Right atrium auricular region (tissue), 2 donors: Measurements from ENCODE around the gene UBE2QL1. TPM values are rescaled to one million over a fixed set of nuclear protein-coding genes. Genes with fewer than 3 reads are reported as not detected.

Experiments used
- DNase-seq: peaks from one replicate; pipeline ENCODE4 v3.0.0-alpha.2; 2019; ENCODE audit warnings: low spot score
- H3K27ac ChIP-seq, 2 donors: fragments of 200-600 bp; sonication (generic); 1 replicate in 1 of 2; 2 replicates in 1 of 2; pipeline ENCODE4 v1.5.1; 2016 to 2019
- H3K27me3 ChIP-seq, 2 donors: fragments of 200-600 bp; sonication (generic); one replicate each; pipeline versions ENCODE4 v1.5.1 to v1.6.0; 2017 to 2019
- H3K36me3 ChIP-seq: fragments of 200-600 bp; sonication (generic); one replicate; pipeline ENCODE4 v1.5.1; 2016
- H3K4me1 ChIP-seq, 2 donors: fragments of 200-600 bp; sonication (generic); one replicate each; pipeline versions ENCODE4 v1.5.1 to v1.6.0; 2017 to 2019
- H3K4me3 ChIP-seq, 2 donors: fragments of 200-600 bp; sonication (generic); 1 replicate in 1 of 2; 2 replicates in 1 of 2; pipeline ENCODE4 v1.5.1; 2017 to 2019; ENCODE audit warnings: mild to moderate bottlenecking in 1 of 2, moderate library complexity in 1 of 2
- H3K9me3 ChIP-seq, 2 donors: fragments of 200-600 bp; sonication (generic); one replicate each; pipeline ENCODE4 v1.5.1; 2019
- total RNA-seq, 2 donors: library from RNA; depleted of rRNA; stranded (reverse); fragments of >200 nt; gene quantifications; one replicate each; pipeline ENCODE4 v1.1.0, GENCODE V29; 2016
- TF ChIP-seq, protein P1 (sequence below), 2 donors: fragments of 200-600 bp; sonication (generic); IDR thresholded peaks; one replicate each; pipeline ENCODE4 v1.5.1; 2019; ENCODE audit warnings: antibody characterized with exemption in 2 of 2

Gene UBE2QL1
- total RNA-seq, 2 donors from 2014 or later = 9.1 to 10.8 TPM

DNA sequence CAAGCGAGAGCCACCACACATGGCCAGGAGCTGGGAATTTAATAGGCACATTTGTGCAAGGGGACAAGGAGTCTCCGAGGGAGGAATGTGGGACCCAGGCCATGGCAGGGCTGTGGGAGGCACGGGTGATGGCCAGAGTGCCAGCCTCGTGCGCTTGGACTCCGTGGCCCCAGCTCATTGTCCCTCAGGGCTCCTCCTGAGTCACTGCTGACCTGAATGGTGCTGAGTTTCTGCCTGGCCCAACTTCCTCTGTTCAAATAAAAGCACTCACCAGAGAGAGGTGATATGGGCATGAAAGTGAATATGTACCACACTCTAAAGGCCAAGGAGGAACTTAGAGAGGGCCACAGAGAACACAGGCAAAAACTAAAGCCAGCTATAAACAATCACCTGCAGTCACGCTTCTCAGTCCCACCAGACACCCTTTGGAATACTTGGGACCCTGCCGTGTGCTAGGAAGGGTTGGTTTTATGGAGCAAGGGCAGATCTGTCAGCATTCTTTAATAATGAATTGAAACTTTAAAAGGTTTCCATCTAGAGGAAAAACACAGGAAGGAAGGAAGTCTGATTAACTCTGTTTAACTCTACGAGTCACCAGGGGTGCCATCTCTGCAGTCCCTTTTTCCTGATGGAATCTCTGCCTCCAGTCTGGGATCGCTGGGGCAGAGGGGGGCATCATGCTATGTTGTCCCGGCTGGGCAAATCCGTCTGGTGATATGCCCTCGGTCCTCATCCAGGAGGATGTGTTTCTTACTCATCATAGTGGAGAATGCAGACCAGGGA lies 25.1 kb upstream of the UBE2QL1 start:
- DNase-seq = no peak
- Histone ChIP-seq H3K36me3 (no peaks in the 10 kb centered on the region), H3K4me3 (no peak overlapping the region), H3K4me1 (no peaks in the 10 kb centered on the region), H3K27me3 (no peaks in the 10 kb centered on the region), H3K9me3 (no peaks in the 10 kb centered on the region), H3K27ac (no peak overlapping the region)
- TF ChIP-seq, protein P1, sequence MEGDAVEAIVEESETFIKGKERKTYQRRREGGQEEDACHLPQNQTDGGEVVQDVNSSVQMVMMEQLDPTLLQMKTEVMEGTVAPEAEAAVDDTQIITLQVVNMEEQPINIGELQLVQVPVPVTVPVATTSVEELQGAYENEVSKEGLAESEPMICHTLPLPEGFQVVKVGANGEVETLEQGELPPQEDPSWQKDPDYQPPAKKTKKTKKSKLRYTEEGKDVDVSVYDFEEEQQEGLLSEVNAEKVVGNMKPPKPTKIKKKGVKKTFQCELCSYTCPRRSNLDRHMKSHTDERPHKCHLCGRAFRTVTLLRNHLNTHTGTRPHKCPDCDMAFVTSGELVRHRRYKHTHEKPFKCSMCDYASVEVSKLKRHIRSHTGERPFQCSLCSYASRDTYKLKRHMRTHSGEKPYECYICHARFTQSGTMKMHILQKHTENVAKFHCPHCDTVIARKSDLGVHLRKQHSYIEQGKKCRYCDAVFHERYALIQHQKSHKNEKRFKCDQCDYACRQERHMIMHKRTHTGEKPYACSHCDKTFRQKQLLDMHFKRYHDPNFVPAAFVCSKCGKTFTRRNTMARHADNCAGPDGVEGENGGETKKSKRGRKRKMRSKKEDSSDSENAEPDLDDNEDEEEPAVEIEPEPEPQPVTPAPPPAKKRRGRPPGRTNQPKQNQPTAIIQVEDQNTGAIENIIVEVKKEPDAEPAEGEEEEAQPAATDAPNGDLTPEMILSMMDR (IDR thresholded peaks at IDR 0.05) = no peak

DNA sequence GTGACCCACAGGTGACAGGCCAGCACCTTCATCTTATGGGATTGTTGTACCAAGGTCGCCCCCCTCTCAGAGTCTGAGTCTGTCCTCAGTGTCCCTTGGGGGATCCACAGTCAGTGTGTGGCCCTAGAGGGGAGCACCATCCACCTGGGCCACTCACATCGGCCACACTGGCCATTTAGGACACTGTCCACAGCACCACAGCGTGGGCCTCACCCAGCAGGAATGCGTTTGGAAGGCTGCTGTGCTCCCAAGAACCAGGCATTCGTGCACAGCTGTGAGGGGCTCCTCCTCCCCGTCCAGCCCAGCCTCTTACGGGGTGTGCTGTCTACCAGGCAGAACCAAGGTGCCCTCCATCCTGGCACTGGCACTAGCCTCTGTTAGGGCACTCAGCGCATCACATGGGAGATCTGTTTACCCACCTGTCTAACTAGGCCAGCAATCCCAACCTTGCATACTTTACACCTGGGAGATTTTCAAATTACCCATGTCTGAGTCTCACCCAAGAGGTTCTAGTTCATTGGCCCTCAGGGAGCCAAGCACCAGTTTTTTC lies 24.5 kb upstream of the UBE2QL1 start:
- Histone ChIP-seq H3K4me3 (no peak overlapping the region), H3K36me3 (no peaks in the 10 kb centered on the region), H3K9me3 (no peaks in the 10 kb centered on the region), H3K27me3 (no peaks in the 10 kb centered on the region), H3K27ac (no peak overlapping the region), H3K4me1 (no peaks in the 10 kb centered on the region)
- TF ChIP-seq, protein P1 (IDR thresholded peaks at IDR 0.05) = no peak
- no peak for DNase-seq

DNA sequence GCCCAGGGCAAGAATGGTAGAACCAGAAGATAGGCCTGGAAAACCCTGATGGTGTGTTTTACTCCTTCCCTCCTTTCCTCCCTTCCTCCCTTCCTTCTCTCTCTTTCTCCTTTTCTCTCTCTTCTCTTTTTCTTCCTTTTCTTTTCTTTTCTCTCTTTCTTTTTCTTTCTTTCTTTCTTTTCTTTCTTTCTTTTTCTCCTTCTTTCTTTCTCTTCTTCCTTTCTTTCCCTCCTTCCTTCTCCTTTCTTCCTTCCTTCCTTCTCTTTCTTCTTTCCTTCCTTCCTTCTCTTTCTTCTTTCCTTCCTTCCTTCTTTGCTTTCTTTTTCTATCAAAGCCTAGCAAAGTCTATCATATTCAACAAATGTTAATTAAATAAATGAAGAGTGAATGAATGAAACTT lies 24.0 kb upstream of the UBE2QL1 start:
- Histone ChIP-seq H3K4me1 (no peaks in the 10 kb centered on the region), H3K27ac (no peak overlapping the region), H3K27me3 (no peaks in the 10 kb centered on the region), H3K4me3 (no peak overlapping the region), H3K36me3 (no peaks in the 10 kb centered on the region), H3K9me3 (no peaks in the 10 kb centered on the region)
- no peak for DNase-seq
- TF ChIP-seq, protein P1 (IDR thresholded peaks at IDR 0.05) = no peak

DNA sequence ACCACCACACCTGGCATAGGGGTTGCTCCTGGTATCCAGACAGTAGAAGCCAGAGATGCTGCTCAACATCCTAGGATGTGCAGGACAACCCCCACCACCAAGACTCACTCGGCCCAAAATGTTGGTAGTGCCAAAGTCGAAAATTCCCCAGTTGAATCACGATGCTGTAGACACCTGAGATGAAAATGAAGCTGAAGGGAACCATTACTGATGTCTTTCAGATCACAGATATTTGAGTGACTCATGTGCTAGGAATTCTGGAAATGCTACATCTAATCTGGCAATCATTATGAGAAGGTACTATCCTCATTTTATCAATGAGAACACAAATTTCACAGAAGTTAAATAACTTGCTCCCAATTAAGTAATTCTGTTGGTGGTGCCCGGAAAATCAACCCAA lies 21.0 kb upstream of the UBE2QL1 start:
- TF ChIP-seq, protein P1 (IDR thresholded peaks at IDR 0.05) = no peak
- H3K36me3 ChIP-seq = no peaks in the 10 kb centered on the region
- H3K27ac ChIP-seq = no peak overlapping the region
- no peak for DNase-seq
- H3K4me3 ChIP-seq = no peak overlapping the region
- no peaks in the 10 kb centered on the region for H3K27me3 ChIP-seq
- H3K4me1 ChIP-seq = peaks cover 0 to 7% of the 10 kb centered on the region in 2 donors
- H3K9me3 ChIP-seq = no peaks in the 10 kb centered on the region

DNA sequence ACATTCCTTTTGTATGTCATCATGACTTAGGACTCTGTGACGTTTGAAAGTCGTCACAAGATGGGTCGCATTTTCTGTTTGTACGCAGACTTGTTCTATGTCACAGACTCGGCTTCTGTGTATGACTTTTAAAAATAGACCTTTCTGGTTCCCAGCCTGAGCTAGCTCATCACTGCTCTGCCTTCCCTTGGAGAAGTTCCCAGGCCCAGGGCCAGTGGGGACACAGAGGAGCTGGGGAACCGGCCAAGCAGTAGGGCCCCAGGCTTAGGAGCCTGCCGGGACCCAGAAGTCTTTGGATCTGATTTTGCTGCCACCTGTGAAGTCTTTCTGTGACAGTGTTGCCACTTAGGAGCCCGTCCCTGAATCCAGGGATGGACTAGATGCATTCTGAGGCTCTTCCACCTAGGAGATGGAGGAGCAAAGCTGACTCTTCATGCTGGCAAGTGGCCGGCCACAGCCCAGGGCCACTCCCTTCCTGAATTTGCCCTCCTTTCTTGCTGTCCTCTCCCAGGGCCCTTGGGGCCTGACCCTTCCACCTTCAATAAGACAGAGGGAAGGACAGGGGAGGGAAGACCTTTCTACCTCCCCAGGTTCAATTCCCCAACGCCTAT lies 18.1 kb upstream of the UBE2QL1 start:
- DNase-seq = no peak
- H3K4me1 ChIP-seq = peaks cover 0 to 7% of the 10 kb centered on the region in 2 donors
- no peak overlapping the region for H3K4me3 ChIP-seq
- H3K27ac ChIP-seq = peak overlapping the region; percentile 78 to 85
- no peaks in the 10 kb centered on the region for H3K27me3 ChIP-seq
- H3K9me3 ChIP-seq = no peaks in the 10 kb centered on the region
- no peaks in the 10 kb centered on the region for H3K36me3 ChIP-seq
- TF ChIP-seq, protein P1 (IDR thresholded peaks at IDR 0.05) = no peak
